NCI-H1417 (cell line): ENCODE results near the gene SPDYE2.
"Not testable (repeated sequence)": the region's sequence is repeated elsewhere in the genome, so short reads cannot be mapped to it uniquely, and the experiment has no call there.

Experiments
- DNase-seq, 3 experiments: peaks; one replicate each; lab custom pipeline; 2025; lab: John Stamatoyannopoulos, UW

SPDYE2 gene

GRCh38 chr7:102604431-102605145 lies 53.6 kb downstream of the SPDYE2 start:
- DNase-seq, result not testable (repeated sequence)

- DNase-seq, result not testable (repeated sequence)
Observed at GRCh38 chr7:102606848-102607247, 55.8 kb downstream of the SPDYE2 start.

- not testable (repeated sequence) for DNase-seq
Observed at GRCh38 chr7:102609734-102610133, 58.7 kb downstream of the SPDYE2 start.

- not testable (repeated sequence) for DNase-seq
Observed at GRCh38 chr7:102610441-102610840, 59.4 kb downstream of the SPDYE2 start.

- not testable (repeated sequence) for DNase-seq
Observed at GRCh38 chr7:102611013-102611674, 60.1 kb downstream of the SPDYE2 start.

GRCh38 chr7:102611675-102612325 lies 60.8 kb downstream of the SPDYE2 start:
- not testable (repeated sequence) for DNase-seq
